SK-MEL-5 (cell line): ENCODE data around the gene YLPM1. TPM values are rescaled to one million over a fixed set of nuclear protein-coding genes. Genes with fewer than 3 reads are reported as not detected.

Source experiments
- DNase-seq: peaks from one replicate; pipeline ENCODE4 v3.0.0-alpha.2; 2016; ENCODE audit warnings: low read depth, low spot score
- in situ Hi-C: cut with HindIII; loops from 2 replicates; pipeline ENCODE4 v1.10.0; 2016; ENCODE audit warnings: low sequenced_read_pairs, high pct_unique_total_duplicates, low pct_unique_long_range_greater_than_20kb
- total RNA-seq: library from RNA; depleted of rRNA; stranded (reverse); fragments of >200 nt; shearing (Covaris generic); gene quantifications from 2 replicates; pipeline ENCODE4 v1.2.3, GENCODE V29; 2014

Gene YLPM1
- total RNA-seq, 1 experiment from 2014 or later: 10.8 TPM

GRCh38 chr14:74834692-74835392 lies 71.7 kb downstream of the YLPM1 start:
- no peak for DNase-seq
- in situ Hi-C loops: no loop called here

GRCh38 chr14:74835645-74836250 lies 72.6 kb downstream of the YLPM1 start:
- in situ Hi-C loops: no loop called here
- DNase-seq: no peak

GRCh38 chr14:74836251-74836960 lies 73.3 kb downstream of the YLPM1 start:
- DNase-seq: no peak
- in situ Hi-C loops: no loop called here

- in situ Hi-C loops: no loop called here
- no peak for DNase-seq
Measured at GRCh38 chr14:74838166-74838565, 75.0 kb downstream of the YLPM1 start.

- no peak for DNase-seq
- in situ Hi-C loops: no loop called here
Measured at GRCh38 chr14:74840603-74841030, 77.5 kb downstream of the YLPM1 start.

GRCh38 chr14:74841230-74842207 lies 78.4 kb downstream of the YLPM1 start:
- in situ Hi-C loops: no loop called here
- no peak for DNase-seq

- DNase-seq: no peak
- in situ Hi-C loops: no loop called here
Measured at GRCh38 chr14:74843653-74844052, 80.5 kb downstream of the YLPM1 start.

- DNase-seq: no peak
- in situ Hi-C loops: no loop called here
Measured at GRCh38 chr14:74846168-74846567, 83.1 kb downstream of the YLPM1 start.

GRCh38 chr14:74846968-74847665 lies 84.0 kb downstream of the YLPM1 start:
- DNase-seq: no peak
- in situ Hi-C loops: no loop called here

GRCh38 chr14:74848768-74849167 lies 85.7 kb downstream of the YLPM1 start:
- no peak for DNase-seq
- in situ Hi-C loops: no loop called here

GRCh38 chr14:74852922-74853530 lies 89.9 kb downstream of the YLPM1 start:
- in situ Hi-C loops: no loop called here

GRCh38 chr14:74853581-74853980 lies 90.5 kb downstream of the YLPM1 start:
- no peak for DNase-seq
- in situ Hi-C loops: no loop called here

More at GRCh38 chr14:74852922-74853530, 89.9 kb downstream of the YLPM1 start:
- no peak for DNase-seq

GRCh38 chr14:74855021-74855420 lies 91.9 kb downstream of the YLPM1 start:
- no peak for DNase-seq
- in situ Hi-C loops: no loop called here

GRCh38 chr14:74855945-74856344 lies 92.8 kb downstream of the YLPM1 start:
- in situ Hi-C loops: no loop called here
- DNase-seq: no peak

GRCh38 chr14:74856366-74856765 lies 93.2 kb downstream of the YLPM1 start:
- in situ Hi-C loops: no loop called here
- DNase-seq: no peak

- in situ Hi-C loops: no loop called here
- no peak for DNase-seq
Measured at GRCh38 chr14:74858022-74858421, 94.9 kb downstream of the YLPM1 start.
